ENCODE results near the gene FHOD3. TPM values are rescaled to one million over a fixed set of nuclear protein-coding genes. Genes with fewer than 3 reads are reported as not detected.

FHOD3 gene
- total RNA-seq, 4 donors from 2014 or later, result 24.1 to 51.4 (median 33.8) TPM

DNA sequence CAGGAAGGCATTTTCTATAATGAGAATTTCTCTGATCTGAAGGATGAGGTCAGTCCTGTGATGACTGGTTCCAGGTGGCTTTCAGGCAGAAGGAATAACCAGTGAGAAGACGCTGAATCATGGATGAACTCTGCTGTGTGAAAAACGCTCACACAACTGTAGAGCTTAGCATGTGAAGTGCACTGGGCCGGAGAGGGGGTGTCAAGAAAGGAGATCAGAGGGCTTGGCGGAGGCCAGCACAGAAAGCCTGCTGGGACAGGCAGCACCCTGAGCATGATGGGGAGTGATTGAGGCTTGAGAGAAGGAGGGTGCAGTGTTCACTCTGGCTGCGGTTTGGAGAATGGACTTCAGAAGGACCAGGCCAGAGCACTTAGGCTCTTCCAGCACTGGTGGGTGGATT lies 294.8 kb downstream of the FHOD3 start:
- Histone ChIP-seq H3K9me3 (no peaks in the 10 kb centered on the region), H3K27ac (replicated peaks in 1 of 4) (no peak overlapping the region), H3K4me3 (no peak overlapping the region), H3K36me3 (no peaks in the 10 kb centered on the region), H3K27me3 (no peaks in the 10 kb centered on the region), H3K4me1 (no peaks in the 10 kb centered on the region)
- no peak for TF ChIP-seq POLR2A (IDR thresholded peaks at IDR 0.05; ENCODE audit: low read depth)
- TF ChIP-seq, protein P1, sequence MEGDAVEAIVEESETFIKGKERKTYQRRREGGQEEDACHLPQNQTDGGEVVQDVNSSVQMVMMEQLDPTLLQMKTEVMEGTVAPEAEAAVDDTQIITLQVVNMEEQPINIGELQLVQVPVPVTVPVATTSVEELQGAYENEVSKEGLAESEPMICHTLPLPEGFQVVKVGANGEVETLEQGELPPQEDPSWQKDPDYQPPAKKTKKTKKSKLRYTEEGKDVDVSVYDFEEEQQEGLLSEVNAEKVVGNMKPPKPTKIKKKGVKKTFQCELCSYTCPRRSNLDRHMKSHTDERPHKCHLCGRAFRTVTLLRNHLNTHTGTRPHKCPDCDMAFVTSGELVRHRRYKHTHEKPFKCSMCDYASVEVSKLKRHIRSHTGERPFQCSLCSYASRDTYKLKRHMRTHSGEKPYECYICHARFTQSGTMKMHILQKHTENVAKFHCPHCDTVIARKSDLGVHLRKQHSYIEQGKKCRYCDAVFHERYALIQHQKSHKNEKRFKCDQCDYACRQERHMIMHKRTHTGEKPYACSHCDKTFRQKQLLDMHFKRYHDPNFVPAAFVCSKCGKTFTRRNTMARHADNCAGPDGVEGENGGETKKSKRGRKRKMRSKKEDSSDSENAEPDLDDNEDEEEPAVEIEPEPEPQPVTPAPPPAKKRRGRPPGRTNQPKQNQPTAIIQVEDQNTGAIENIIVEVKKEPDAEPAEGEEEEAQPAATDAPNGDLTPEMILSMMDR (IDR thresholded peaks at IDR 0.05), result no peak
- no peak for TF ChIP-seq POLR2AphosphoS5 (IDR thresholded peaks at IDR 0.05)
- WGBS, result 88% methylated on average over 5 of the region's 5 CpGs
- intact Hi-C loops (cut with DNase I), result no loop called here
- peak; percentile 72 for DNase-seq (ENCODE audit: extremely low spot score)

DNA sequence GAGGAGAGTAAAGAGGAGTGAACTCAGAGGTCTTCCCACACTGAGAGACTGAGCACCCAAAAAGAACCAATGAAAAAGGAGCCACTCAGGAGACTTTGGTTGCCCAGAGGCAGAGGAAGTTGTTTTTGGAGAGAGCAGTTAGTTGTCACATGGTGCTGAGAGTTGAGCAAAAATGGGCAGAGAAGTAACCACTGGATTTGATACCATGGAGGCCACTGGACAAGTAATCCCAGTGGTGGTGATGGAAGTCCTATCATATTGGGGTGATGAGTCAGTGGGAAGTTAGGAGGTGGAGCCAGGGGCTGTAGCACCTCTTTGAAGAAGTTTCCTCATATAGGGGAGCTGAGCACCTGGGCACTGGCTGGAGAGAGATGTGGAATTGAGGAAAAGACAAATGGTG lies 295.5 kb downstream of the FHOD3 start:
- DNase-seq (ENCODE audit: extremely low spot score), result peak; percentile 75
- H3K27ac ChIP-seq (replicated peaks in 1 of 4), result no peak overlapping the region
- TF ChIP-seq, protein P1 (IDR thresholded peaks at IDR 0.05), result no peak
- TF ChIP-seq POLR2AphosphoS5 (IDR thresholded peaks at IDR 0.05) (no peak), POLR2A (IDR thresholded peaks at IDR 0.05; ENCODE audit: low read depth) (no peak), EP300 (IDR thresholded peaks at IDR 0.05) (no peak)
- no peak overlapping the region for H3K4me3 ChIP-seq
- no peaks in the 10 kb centered on the region for H3K4me1 ChIP-seq
- no peaks in the 10 kb centered on the region for H3K27me3 ChIP-seq
- no peaks in the 10 kb centered on the region for H3K36me3 ChIP-seq
- no peaks in the 10 kb centered on the region for H3K9me3 ChIP-seq
- intact Hi-C loops (cut with DNase I), result no loop called here

DNA sequence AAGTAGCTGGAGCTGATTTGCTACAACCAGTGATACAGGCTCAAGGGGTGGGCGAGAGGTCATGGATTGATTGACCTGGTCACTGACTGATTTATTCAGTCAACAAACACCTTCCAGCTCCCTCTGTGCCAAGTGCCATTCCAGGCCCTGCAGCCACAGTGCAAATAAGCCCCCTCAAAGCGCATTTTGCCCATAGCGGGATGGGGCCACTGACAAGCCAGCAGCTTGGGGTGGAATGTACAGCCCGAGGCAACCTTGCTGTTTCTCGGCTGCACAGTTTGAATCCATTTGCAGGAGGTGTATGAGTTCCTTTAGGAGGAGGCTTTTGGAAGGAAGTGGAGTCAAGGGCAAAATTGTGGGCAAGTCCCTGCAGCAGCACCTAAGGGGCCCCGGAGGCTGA lies 296.1 kb downstream of the FHOD3 start:
- intact Hi-C loops (cut with DNase I), result no loop called here
- Histone ChIP-seq H3K4me1 (no peaks in the 10 kb centered on the region), H3K36me3 (no peaks in the 10 kb centered on the region), H3K27ac (replicated peaks in 1 of 4) (no peak overlapping the region), H3K4me3 (no peak overlapping the region), H3K9me3 (no peaks in the 10 kb centered on the region), H3K27me3 (no peaks in the 10 kb centered on the region)
- TF ChIP-seq POLR2AphosphoS5 (IDR thresholded peaks at IDR 0.05) (no peak), EP300 (IDR thresholded peaks at IDR 0.05) (no peak)
- DNase-seq (ENCODE audit: extremely low spot score), result peak; percentile 78
- 100% methylated on average over 3 of the region's 6 CpGs for WGBS

DNA sequence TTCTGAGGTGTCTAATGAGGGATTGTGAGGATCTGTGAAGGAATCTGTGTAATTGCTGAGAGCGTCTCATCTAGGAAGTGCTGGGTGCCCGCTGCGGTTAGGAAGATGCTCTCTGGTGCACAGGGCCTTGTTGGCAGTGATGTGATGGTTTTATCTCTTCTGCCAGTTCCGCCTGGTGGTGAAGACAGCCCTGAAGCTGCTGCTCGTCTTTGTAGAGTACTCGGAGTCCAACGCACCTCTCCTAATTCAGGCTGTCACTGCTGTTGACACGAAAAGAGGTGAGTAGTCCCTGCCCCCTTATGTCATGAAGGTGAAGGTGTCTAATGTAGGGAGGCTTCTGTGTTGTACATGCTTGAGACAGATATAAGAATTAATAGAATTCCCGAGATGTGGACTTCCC lies 297.1 kb downstream of the FHOD3 start:
- Histone ChIP-seq H3K36me3 (no peaks in the 10 kb centered on the region), H3K4me1 (no peaks in the 10 kb centered on the region), H3K9me3 (no peaks in the 10 kb centered on the region), H3K4me3 (no peak overlapping the region), H3K27me3 (no peaks in the 10 kb centered on the region), H3K27ac (replicated peaks in 1 of 4) (no peak overlapping the region)
- TF ChIP-seq POLR2AphosphoS5 (IDR thresholded peaks at IDR 0.05), result no peak
- TF ChIP-seq POLR2A (IDR thresholded peaks at IDR 0.05; ENCODE audit: low read depth), result no peak
- no peak for TF ChIP-seq EP300 (IDR thresholded peaks at IDR 0.05)
- TF ChIP-seq, protein P1 (IDR thresholded peaks at IDR 0.05), result no peak
- 91% methylated on average over 9 of the region's 9 CpGs for WGBS
- intact Hi-C loops (cut with DNase I), result no loop called here
- DNase-seq (ENCODE audit: extremely low spot score), result no peak

DNA sequence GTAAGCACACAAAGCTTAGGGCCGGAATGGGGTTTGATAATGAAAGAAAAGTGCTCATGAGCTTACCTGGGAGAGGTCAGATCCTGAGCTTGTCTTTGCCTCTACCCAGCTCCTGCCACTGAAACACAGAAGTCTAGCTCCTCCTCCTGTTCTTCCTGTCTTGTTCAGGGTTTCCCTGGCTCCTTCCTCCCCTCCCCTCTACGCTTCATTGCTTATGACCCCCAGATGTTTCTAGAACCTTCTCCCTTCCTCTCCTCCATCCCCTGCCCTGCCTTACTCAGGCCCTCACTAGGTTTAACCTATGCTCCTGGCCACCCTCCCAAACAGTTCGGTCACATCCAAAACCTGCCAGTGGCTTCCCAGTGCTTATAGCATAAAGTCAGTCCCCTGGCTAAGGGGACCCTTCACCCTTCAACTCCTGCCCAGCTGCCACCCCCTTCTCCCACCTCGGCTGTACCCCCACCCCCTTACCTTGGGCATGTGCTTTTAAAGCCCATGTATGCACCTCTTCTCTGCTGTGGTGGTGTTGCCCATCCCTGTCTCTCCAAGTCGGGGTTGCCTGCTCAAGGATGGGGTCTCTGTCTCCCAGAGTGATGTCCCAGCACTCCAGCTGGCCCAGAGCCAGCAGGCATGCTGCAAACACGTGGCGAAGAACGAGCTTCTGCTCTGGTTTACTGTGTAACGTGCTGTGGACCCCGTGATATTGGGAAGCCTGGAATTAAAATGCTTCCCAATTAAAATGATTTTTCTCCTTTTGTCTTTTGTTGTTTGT lies 297.7 kb downstream of the FHOD3 start:
- peak; percentile 88 for DNase-seq (ENCODE audit: extremely low spot score)
- TF ChIP-seq POLR2AphosphoS5 (IDR thresholded peaks at IDR 0.05) (no peak), EP300 (IDR thresholded peaks at IDR 0.05) (no peak), POLR2A (IDR thresholded peaks at IDR 0.05; ENCODE audit: low read depth) (no peak)
- TF ChIP-seq, protein P1 (IDR thresholded peaks at IDR 0.05), result no peak
- Histone ChIP-seq H3K36me3 (no peaks in the 10 kb centered on the region), H3K27me3 (no peaks in the 10 kb centered on the region), H3K9me3 (no peaks in the 10 kb centered on the region), H3K4me3 (no peak overlapping the region), H3K27ac (replicated peaks in 1 of 4) (no peak overlapping the region), H3K4me1 (no peaks in the 10 kb centered on the region)
- 85% methylated on average over 10 of the region's 10 CpGs for WGBS
- intact Hi-C loops (cut with DNase I), result no loop called here

Data from esophagus muscularis mucosa (tissue), 4 donors.